ENCODE data around the gene CCDC18.

DNA sequence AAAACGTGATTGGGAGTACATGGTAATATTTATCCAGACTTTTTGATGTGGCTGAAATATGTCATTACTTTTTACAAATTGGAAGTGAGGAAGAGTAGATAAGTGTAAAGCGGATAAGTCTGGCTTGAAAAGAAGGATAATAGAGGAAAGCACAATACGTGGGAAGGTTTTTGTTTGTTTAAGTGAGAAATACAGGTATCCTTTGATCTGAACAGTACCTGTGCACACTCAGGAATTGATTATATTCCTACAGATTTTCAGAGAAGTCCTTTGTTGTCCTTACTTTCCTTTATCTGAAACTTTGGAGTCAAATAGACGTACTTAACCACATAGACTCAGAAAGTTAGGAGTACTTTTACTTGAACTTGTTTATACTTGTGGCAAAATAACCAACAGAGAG, 20.2 kb downstream of the CCDC18 start:
- TF ChIP-seq, protein P1, sequence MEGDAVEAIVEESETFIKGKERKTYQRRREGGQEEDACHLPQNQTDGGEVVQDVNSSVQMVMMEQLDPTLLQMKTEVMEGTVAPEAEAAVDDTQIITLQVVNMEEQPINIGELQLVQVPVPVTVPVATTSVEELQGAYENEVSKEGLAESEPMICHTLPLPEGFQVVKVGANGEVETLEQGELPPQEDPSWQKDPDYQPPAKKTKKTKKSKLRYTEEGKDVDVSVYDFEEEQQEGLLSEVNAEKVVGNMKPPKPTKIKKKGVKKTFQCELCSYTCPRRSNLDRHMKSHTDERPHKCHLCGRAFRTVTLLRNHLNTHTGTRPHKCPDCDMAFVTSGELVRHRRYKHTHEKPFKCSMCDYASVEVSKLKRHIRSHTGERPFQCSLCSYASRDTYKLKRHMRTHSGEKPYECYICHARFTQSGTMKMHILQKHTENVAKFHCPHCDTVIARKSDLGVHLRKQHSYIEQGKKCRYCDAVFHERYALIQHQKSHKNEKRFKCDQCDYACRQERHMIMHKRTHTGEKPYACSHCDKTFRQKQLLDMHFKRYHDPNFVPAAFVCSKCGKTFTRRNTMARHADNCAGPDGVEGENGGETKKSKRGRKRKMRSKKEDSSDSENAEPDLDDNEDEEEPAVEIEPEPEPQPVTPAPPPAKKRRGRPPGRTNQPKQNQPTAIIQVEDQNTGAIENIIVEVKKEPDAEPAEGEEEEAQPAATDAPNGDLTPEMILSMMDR (IDR thresholded peaks at IDR 0.05) = no peak
- TF ChIP-seq, protein P2, sequence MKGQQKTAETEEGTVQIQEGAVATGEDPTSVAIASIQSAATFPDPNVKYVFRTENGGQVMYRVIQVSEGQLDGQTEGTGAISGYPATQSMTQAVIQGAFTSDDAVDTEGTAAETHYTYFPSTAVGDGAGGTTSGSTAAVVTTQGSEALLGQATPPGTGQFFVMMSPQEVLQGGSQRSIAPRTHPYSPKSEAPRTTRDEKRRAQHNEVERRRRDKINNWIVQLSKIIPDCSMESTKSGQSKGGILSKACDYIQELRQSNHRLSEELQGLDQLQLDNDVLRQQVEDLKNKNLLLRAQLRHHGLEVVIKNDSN (CRISPR knock-in tag; IDR thresholded peaks at IDR 0.05) = no peak
- TF ChIP-seq, protein P3, sequence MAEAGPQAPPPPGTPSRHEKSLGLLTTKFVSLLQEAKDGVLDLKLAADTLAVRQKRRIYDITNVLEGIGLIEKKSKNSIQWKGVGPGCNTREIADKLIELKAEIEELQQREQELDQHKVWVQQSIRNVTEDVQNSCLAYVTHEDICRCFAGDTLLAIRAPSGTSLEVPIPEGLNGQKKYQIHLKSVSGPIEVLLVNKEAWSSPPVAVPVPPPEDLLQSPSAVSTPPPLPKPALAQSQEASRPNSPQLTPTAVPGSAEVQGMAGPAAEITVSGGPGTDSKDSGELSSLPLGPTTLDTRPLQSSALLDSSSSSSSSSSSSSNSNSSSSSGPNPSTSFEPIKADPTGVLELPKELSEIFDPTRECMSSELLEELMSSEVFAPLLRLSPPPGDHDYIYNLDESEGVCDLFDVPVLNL (CRISPR knock-in tag; IDR thresholded peaks at IDR 0.05; ENCODE audit: borderline replicate concordance, low read depth) = no peak
- TF ChIP-seq, protein P4, sequence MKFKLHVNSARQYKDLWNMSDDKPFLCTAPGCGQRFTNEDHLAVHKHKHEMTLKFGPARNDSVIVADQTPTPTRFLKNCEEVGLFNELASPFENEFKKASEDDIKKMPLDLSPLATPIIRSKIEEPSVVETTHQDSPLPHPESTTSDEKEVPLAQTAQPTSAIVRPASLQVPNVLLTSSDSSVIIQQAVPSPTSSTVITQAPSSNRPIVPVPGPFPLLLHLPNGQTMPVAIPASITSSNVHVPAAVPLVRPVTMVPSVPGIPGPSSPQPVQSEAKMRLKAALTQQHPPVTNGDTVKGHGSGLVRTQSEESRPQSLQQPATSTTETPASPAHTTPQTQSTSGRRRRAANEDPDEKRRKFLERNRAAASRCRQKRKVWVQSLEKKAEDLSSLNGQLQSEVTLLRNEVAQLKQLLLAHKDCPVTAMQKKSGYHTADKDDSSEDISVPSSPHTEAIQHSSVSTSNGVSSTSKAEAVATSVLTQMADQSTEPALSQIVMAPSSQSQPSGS (CRISPR knock-in tag; IDR thresholded peaks at IDR 0.05; ENCODE audit: borderline replicate concordance, low read depth) = no peak
- TF ChIP-seq, protein P5, sequence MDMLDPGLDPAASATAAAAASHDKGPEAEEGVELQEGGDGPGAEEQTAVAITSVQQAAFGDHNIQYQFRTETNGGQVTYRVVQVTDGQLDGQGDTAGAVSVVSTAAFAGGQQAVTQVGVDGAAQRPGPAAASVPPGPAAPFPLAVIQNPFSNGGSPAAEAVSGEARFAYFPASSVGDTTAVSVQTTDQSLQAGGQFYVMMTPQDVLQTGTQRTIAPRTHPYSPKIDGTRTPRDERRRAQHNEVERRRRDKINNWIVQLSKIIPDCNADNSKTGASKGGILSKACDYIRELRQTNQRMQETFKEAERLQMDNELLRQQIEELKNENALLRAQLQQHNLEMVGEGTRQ (CRISPR knock-in tag; IDR thresholded peaks at IDR 0.05) = no peak
- TF ChIP-seq, protein P6, sequence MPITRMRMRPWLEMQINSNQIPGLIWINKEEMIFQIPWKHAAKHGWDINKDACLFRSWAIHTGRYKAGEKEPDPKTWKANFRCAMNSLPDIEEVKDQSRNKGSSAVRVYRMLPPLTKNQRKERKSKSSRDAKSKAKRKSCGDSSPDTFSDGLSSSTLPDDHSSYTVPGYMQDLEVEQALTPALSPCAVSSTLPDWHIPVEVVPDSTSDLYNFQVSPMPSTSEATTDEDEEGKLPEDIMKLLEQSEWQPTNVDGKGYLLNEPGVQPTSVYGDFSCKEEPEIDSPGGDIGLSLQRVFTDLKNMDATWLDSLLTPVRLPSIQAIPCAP (CRISPR knock-in tag; IDR thresholded peaks at IDR 0.05) = no peak
- no peak for TF ChIP-seq RELA (CRISPR knock-in tag; IDR thresholded peaks at IDR 0.05; ENCODE audit: borderline replicate concordance)

Data from WTC11 (cell line).